ENCODE results near the gene BSN.
A peak's percentile ranks its signal among the peaks of the same experiment; 100 is the strongest.

DNA sequence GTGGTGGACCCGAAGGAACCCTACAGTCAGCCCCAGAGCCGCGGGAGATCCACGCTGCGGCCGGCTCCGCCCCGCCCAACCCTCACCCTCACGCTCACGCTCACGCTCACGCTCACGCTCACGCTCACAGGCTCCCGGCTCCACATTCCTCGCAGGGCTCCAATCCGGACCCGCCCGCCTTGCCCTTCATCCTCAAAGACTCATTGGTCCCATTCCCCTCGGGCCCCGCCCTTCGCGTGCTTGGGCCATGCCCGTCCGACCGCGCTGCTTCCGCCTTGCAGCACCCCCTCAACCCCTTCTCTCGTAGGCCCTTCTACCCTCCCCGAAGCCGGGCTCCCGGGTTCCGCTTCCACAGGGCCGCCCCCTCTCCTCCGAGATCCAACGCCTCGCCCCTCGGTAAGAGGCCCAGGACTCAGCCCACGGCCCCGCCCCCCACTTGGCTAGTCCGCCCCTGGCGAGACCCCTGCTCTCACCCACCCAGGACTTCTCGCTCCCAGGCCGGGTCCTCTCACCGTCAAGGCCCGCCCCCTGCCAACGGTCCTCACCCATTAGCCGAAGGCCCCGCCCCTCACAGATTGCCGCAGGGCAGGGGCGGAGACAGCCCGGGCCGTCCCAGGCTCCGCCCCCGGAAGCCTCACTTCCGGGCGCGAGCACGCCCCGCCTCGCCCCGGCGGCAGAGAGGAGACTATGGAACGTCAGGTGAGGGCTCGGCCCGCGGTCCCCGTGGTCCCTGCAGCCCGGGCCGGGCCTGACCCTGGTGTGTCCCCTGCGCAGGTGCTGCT is 119.6 kb downstream of the BSN start, which contains the start of gene APEH:
- TF ChIP-seq, protein P1, sequence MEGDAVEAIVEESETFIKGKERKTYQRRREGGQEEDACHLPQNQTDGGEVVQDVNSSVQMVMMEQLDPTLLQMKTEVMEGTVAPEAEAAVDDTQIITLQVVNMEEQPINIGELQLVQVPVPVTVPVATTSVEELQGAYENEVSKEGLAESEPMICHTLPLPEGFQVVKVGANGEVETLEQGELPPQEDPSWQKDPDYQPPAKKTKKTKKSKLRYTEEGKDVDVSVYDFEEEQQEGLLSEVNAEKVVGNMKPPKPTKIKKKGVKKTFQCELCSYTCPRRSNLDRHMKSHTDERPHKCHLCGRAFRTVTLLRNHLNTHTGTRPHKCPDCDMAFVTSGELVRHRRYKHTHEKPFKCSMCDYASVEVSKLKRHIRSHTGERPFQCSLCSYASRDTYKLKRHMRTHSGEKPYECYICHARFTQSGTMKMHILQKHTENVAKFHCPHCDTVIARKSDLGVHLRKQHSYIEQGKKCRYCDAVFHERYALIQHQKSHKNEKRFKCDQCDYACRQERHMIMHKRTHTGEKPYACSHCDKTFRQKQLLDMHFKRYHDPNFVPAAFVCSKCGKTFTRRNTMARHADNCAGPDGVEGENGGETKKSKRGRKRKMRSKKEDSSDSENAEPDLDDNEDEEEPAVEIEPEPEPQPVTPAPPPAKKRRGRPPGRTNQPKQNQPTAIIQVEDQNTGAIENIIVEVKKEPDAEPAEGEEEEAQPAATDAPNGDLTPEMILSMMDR (IDR thresholded peaks at IDR 0.05; ENCODE audit: extremely low read depth in 1 of 2, insufficient read depth in 1 of 2, low read depth in 1 of 2, low read length in 2 of 2) = no peak
- TF ChIP-seq POLR2A (IDR thresholded peaks at IDR 0.05; ENCODE audit: low read depth, low read length) = peak; percentile 84
- peak; percentile 54 for TF ChIP-seq POLR2AphosphoS5 (IDR thresholded peaks at IDR 0.05; ENCODE audit: insufficient read depth, low read depth, low read length)
- no peak for TF ChIP-seq EZH2 (IDR thresholded peaks at IDR 0.05; ENCODE audit: borderline replicate concordance, low read depth, low read length, severe bottlenecking)
- no peak for TF ChIP-seq JUN (IDR thresholded peaks at IDR 0.05; ENCODE audit: borderline replicate concordance, insufficient read depth, insufficient read length, low read depth)
- TF ChIP-seq, protein P2, sequence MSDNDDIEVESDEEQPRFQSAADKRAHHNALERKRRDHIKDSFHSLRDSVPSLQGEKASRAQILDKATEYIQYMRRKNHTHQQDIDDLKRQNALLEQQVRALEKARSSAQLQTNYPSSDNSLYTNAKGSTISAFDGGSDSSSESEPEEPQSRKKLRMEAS (IDR thresholded peaks at IDR 0.05; ENCODE audit: insufficient read depth, insufficient read length) = no peak
- TF ChIP-seq GATA2 (IDR thresholded peaks at IDR 0.05; ENCODE audit: insufficient read depth, insufficient read length, low read depth, low read length) = no peak
- TF ChIP-seq MYC (IDR thresholded peaks at IDR 0.05; ENCODE audit: low read depth, low read length) = no peak

Measured in endothelial cell of umbilical vein (primary cell).